Right lobe of liver (tissue), 4 donors: ENCODE results near the gene ADGRE3.

Experiments used
- CTCF ChIP-seq, 4 donors: fragments of 200-600 bp in 3 of 4; fragments of 450-650 bp in 1 of 4; IDR thresholded peaks; one replicate each; pipeline versions ENCODE4 v1.5.1 to v1.8.0; 2016 to 2022; ENCODE audit warnings: antibody characterized with exemption in 4 of 4, mild to moderate bottlenecking in 2 of 4
- POLR2A ChIP-seq: fragments of 450-650 bp; IDR thresholded peaks from one replicate; pipeline ENCODE4 v1.6.1; 2017; ENCODE audit warnings: antibody characterized with exemption, mild to moderate bottlenecking
- donor health status: DM: no; HTN: no; CAD: no.
- donor health status: DM: no; HTN: no; CAD: no.
- donor health status: DM: no; HTN: yes; CAD: no.

GRCh38 chr19:14571695-14572490 lies 102.8 kb downstream of the ADGRE3 start, which contains the start of gene NDUFB7:
- peak; percentile 55 for TF ChIP-seq POLR2A
- TF ChIP-seq CTCF (IDR thresholded peaks at IDR 0.05) = peak; percentile 57 to 92 (median 82)
